Testis (tissue), 2 donors: ENCODE results near the gene PRSS38.

ENCODE experiments used
- POLR2A ChIP-seq: fragments of 450-650 bp; IDR thresholded peaks from one replicate; pipeline ENCODE4 v1.6.1; 2017; ENCODE audit warnings: antibody characterized with exemption, mild to moderate bottlenecking, moderate library complexity
- TF ChIP-seq, protein P1 (sequence below), 3 experiments: fragments of 450-650 bp in 2 of 3; fragments of 200-600 bp in 1 of 3; sonication (generic) in 1 of 3; IDR thresholded peaks; one replicate each; pipeline ENCODE4 v1.5.1; 2016 to 2019; ENCODE audit warnings: antibody characterized with exemption in 3 of 3, mild to moderate bottlenecking in 2 of 3, moderate library complexity in 1 of 3

DNA sequence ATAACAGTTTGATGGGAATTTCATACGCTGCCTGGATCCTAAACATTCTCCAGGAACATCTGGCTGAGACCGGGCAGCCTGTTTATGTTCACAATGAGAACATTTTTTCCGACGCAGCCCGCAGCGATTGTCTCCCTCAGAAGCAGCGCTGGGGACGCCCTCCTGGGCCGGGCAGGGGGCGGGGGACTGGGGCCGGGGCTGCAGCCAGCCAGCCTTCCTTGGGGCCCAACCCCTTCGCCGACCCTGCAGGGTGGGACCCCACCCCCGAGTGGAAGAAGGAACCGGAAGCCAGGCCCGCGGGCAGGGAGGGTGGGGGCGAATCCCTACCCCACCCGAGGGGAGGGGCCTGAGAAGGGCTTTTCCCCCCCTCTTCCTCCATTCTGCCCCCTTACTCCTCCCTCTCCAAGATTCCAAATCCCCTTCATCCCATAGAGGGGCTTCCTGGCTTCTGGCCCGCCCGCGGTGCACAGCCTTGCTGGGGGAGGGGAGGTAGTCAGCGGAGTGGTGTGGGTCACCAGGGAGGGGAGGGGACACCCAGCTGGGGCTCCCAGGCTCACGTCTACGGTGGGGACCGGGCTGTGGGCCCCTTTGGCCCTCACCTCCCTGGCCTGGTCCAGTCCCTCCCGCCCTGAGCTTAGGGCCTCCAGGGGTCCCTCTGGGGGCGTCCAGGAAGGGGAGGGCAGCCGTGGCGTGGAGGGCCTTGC, 71.7 kb downstream of the PRSS38 start:
- TF ChIP-seq, protein P1, sequence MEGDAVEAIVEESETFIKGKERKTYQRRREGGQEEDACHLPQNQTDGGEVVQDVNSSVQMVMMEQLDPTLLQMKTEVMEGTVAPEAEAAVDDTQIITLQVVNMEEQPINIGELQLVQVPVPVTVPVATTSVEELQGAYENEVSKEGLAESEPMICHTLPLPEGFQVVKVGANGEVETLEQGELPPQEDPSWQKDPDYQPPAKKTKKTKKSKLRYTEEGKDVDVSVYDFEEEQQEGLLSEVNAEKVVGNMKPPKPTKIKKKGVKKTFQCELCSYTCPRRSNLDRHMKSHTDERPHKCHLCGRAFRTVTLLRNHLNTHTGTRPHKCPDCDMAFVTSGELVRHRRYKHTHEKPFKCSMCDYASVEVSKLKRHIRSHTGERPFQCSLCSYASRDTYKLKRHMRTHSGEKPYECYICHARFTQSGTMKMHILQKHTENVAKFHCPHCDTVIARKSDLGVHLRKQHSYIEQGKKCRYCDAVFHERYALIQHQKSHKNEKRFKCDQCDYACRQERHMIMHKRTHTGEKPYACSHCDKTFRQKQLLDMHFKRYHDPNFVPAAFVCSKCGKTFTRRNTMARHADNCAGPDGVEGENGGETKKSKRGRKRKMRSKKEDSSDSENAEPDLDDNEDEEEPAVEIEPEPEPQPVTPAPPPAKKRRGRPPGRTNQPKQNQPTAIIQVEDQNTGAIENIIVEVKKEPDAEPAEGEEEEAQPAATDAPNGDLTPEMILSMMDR (IDR thresholded peaks at IDR 0.05) = no peak
- no peak for TF ChIP-seq POLR2A
